ENCODE data around the gene AADACL4. TPM values are rescaled to one million over a fixed set of nuclear protein-coding genes. Genes with fewer than 3 reads are reported as not detected.
A peak's percentile ranks its signal among the peaks of the same experiment; 100 is the strongest.
"Not testable (repeated sequence)": the region's sequence is repeated elsewhere in the genome, so short reads cannot be mapped to it uniquely, and the experiment has no call there.

AADACL4 gene
- total and polyA plus RNA-seq, 2 experiments from 2014 or later: not detected

DNA sequence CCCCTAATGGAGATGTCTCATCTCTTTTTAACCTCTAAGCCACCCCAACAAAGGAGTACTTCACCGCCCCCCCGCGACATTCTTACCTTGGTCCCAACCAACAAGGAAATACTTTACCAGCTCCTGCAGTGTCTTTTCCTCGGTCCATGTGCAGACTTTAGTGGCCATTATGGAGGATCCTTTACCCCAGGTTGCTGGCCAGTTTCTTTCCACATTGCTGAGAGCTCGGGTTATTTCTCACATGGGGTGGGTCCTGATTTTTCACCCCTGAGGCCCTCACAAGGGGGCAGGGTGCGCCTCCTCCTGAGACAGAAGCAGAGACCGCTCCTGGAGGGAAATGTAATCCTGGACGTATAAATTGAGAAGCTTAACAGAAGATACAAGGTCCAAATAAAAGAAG lies 69.0 kb downstream of the AADACL4 start:
- H3K4me1 Mint-ChIP-seq: peaks cover 56% of the 10 kb centered on the region
- ATAC-seq (no peak), DNase-seq (ENCODE audit: low spot score) (no peak)
- TF ChIP-seq STAT1 (IDR thresholded peaks at IDR 0.05; ENCODE audit: unreplicated experiment) (no peak), CREB1 (CRISPR knock-in tag; IDR thresholded peaks at IDR 0.05; ENCODE audit: low read depth) (no peak), CTCF (conservative IDR thresholded peaks at IDR 0.05; ENCODE audit: low read depth in 2 of 2) (no peak)
- H3K4me3 ChIP-seq: no peak overlapping the region
- no peak overlapping the region for H3K4me3 Mint-ChIP-seq
- no peaks in the 10 kb centered on the region for H3K79me2 ChIP-seq (replicated peaks; ENCODE audit: insufficient read depth)
- H3K36me3 Mint-ChIP-seq (ENCODE audit: low read depth): no peaks in the 10 kb centered on the region
- H3K9me3 Mint-ChIP-seq: no peaks in the 10 kb centered on the region
- peaks cover 9% of the 10 kb centered on the region for H3K27me3 Mint-ChIP-seq (ENCODE audit: insufficient read depth, low read depth, poor library complexity)
- H3F3A ChIP-seq (replicated peaks; ENCODE audit: low read depth): peaks cover 6% of the 10 kb centered on the region
- H3K27me3 ChIP-seq (ENCODE audit: insufficient read depth): no peaks in the 10 kb centered on the region
- H2AFZ ChIP-seq: no peak overlapping the region
- H3K4me2 ChIP-seq: peak overlapping the region; percentile 61
- H3K27ac ChIP-seq (ENCODE audit: low read depth): peak overlapping the region; percentile 96
- peaks cover 66% of the 10 kb centered on the region for H3K4me1 ChIP-seq (ENCODE audit: insufficient read depth)
- no peaks in the 10 kb centered on the region for H4K20me1 ChIP-seq (replicated peaks; ENCODE audit: insufficient read depth)
- no peaks in the 10 kb centered on the region for H3K36me3 ChIP-seq (ENCODE audit: insufficient read depth)
- peaks cover 14% of the 10 kb centered on the region for H3K9me2 ChIP-seq (ENCODE audit: insufficient read depth)
- no peak overlapping the region for H3K27ac Mint-ChIP-seq

- H3K4me3 Mint-ChIP-seq; H3K27me3 ChIP-seq (ENCODE audit: insufficient read depth); ATAC-seq; H3K36me3 Mint-ChIP-seq (ENCODE audit: low read depth); H2AFZ ChIP-seq; H4K20me1 ChIP-seq (replicated peaks; ENCODE audit: insufficient read depth); H3K79me2 ChIP-seq (replicated peaks; ENCODE audit: insufficient read depth); H3K36me3 ChIP-seq (ENCODE audit: insufficient read depth); H3F3A ChIP-seq (replicated peaks; ENCODE audit: low read depth); H3K27me3 Mint-ChIP-seq (ENCODE audit: insufficient read depth, low read depth, poor library complexity); H3K9me3 Mint-ChIP-seq; H3K4me3 ChIP-seq: not testable (repeated sequence)
- Histone ChIP-seq H3K4me1 (ENCODE audit: insufficient read depth) (peaks cover 72% of the 10 kb centered on the region), H3K4me2 (peak overlapping the region; percentile 62), H3K27ac (ENCODE audit: low read depth) (peak overlapping the region; percentile 99), H3K9me2 (ENCODE audit: insufficient read depth) (peaks cover 14% of the 10 kb centered on the region)
- Mint-ChIP-seq H3K4me1 (peaks cover 56% of the 10 kb centered on the region), H3K27ac (peak overlapping the region; percentile 46; the same call in 1 of the 2 replicates)
- TF ChIP-seq, protein P1, sequence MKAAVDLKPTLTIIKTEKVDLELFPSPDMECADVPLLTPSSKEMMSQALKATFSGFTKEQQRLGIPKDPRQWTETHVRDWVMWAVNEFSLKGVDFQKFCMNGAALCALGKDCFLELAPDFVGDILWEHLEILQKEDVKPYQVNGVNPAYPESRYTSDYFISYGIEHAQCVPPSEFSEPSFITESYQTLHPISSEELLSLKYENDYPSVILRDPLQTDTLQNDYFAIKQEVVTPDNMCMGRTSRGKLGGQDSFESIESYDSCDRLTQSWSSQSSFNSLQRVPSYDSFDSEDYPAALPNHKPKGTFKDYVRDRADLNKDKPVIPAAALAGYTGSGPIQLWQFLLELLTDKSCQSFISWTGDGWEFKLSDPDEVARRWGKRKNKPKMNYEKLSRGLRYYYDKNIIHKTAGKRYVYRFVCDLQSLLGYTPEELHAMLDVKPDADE (IDR thresholded peaks at IDR 0.05): 0 out of 2 replicates have a peak, but pooled peaks have one; percentile 20
- TF ChIP-seq NANOG (IDR thresholded peaks at IDR 0.05; ENCODE audit: borderline replicate concordance): peak; percentile 55; the same call in 1 of the 2 replicates
- DNase-seq (ENCODE audit: low spot score): peak; percentile 36
These were observed 69.8 kb downstream of the AADACL4 start for GRCh38 chr1:12713651-12714050.

DNA sequence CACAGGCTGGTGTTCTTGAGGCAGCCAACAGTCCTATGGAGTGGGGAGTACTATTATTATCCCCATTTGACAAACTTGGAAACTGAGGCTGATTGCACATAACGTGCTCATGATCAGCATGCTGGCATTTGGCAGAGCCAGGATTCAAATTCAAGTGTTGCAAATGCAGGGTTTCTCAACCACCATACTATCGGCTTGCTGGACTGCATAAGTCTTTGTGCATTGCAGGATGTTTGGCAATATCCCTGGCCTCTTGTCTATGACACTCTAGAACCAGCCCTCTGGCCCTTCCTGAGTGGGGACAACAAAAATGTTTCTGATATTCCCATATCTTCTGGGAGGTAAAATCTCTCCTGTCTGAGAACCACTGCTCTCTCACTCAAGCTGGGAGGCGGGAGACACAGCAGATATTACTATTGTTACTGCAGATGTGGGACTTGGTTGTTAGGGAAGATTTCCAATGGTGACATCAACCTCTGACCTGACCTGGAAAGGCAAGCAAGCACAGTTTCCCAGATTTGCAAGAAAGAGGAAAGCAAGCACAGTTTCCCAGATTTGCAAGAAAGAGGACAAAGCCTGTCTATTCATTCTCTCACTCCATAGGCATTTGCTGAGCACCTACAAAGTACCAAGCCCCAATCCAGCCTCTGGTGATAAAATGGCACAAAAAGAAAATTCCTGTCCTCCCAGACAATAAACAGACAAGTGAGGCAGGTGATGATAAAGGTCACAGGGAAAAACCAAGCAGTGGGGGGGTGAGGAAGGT lies 71.0 kb downstream of the AADACL4 start:
- Histone ChIP-seq H4K20me1 (replicated peaks; ENCODE audit: insufficient read depth) (no peaks in the 10 kb centered on the region), H3K4me3 (no peak overlapping the region; the same call in 1 of the 2 replicates), H3K4me1 (ENCODE audit: insufficient read depth) (peaks cover 73% of the 10 kb centered on the region), H3F3A (replicated peaks; ENCODE audit: low read depth) (peaks cover 6% of the 10 kb centered on the region), H2AFZ (no peak overlapping the region), H3K27me3 (ENCODE audit: insufficient read depth) (no peaks in the 10 kb centered on the region), H3K9me2 (ENCODE audit: insufficient read depth) (peaks cover 14% of the 10 kb centered on the region), H3K36me3 (ENCODE audit: insufficient read depth) (no peaks in the 10 kb centered on the region), H3K79me2 (replicated peaks; ENCODE audit: insufficient read depth) (no peaks in the 10 kb centered on the region), H3K4me2 (peak overlapping the region; percentile 67), H3K27ac (ENCODE audit: low read depth) (peak overlapping the region; percentile 99)
- DNase-seq (ENCODE audit: low spot score) (no peak), ATAC-seq (no peak)
- Mint-ChIP-seq H3K4me1 (peaks cover 66% of the 10 kb centered on the region), H3K9me3 (no peaks in the 10 kb centered on the region), H3K36me3 (ENCODE audit: low read depth) (no peaks in the 10 kb centered on the region), H3K27me3 (ENCODE audit: insufficient read depth, low read depth, poor library complexity) (peaks cover 9% of the 10 kb centered on the region), H3K27ac (no peak overlapping the region), H3K4me3 (no peak overlapping the region)
- TF ChIP-seq EZH2phosphoT487 (IDR thresholded peaks at IDR 0.05; ENCODE audit: unreplicated experiment) (no peak), REST (IDR thresholded peaks at IDR 0.05; ENCODE audit: unreplicated experiment) (no peak), CTCF (conservative IDR thresholded peaks at IDR 0.05; ENCODE audit: low read depth in 2 of 2) (no peak)

Measured in GM23338 (cell line).